Activated CD4-positive, alpha-beta T cell treated with anti-CD3 and anti-CD28 coated beads for 4 hours (primary cell): Measurements from ENCODE around the gene NLGN2.

Source experiments
- DNase-seq, 2 donors: peaks; one replicate each; pipeline ENCODE4 v3.0.0-alpha.2; 2020

The NLGN2 gene

GRCh38 chr17:7414837-7415236, 7.2 kb downstream of the NLGN2 start:
- DNase-seq = no peak

DNA sequence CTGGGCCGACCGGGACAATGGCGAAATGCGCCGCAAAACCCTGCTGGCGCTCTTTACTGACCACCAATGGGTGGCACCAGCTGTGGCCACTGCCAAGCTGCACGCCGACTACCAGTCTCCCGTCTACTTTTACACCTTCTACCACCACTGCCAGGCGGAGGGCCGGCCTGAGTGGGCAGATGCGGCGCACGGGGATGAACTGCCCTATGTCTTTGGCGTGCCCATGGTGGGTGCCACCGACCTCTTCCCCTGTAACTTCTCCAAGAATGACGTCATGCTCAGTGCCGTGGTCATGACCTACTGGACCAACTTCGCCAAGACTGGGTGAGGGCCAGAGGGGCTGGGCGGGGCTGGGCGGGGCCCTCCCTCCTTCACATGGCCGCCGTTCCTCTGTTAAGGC, 8.1 kb downstream of the NLGN2 start:
- DNase-seq = no peak

DNA sequence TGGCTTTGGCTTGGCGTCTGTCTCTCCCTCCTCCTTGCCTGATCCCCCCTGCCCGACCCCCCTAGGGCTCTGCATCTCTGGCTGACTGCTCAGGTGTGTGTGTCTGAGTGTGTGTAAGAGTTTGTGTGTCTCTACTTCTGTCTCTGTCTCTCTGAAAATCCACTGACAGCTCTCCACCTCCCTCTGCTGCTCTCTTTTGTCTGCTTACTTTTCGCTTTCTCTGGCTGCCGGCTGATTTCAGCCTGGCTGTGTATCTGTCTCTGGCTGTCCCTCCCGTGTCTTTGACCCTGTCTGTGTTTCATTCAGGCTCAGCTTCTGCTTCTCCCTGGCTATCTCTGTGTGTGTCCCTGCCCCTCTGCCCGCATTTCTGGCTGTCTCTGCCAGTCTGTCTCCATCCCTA, 8.7 kb downstream of the NLGN2 start:
- no peak for DNase-seq

DNA sequence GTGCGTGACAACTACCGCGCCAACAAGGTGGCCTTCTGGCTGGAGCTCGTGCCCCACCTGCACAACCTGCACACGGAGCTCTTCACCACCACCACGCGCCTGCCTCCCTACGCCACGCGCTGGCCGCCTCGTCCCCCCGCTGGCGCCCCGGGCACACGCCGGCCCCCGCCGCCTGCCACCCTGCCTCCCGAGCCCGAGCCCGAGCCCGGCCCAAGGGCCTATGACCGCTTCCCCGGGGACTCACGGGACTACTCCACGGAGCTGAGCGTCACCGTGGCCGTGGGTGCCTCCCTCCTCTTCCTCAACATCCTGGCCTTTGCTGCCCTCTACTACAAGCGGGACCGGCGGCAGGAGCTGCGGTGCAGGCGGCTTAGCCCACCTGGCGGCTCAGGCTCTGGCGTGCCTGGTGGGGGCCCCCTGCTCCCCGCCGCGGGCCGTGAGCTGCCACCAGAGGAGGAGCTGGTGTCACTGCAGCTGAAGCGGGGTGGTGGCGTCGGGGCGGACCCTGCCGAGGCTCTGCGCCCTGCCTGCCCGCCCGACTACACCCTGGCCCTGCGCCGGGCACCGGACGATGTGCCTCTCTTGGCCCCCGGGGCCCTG, 9.5 kb downstream of the NLGN2 start:
- DNase-seq = no peak

- no peak for DNase-seq
Observed at GRCh38 chr17:7418472-7419152, 11.0 kb downstream of the NLGN2 start.

- DNase-seq = no peak
Observed at GRCh38 chr17:7419819-7420610, 12.4 kb downstream of the NLGN2 start, which contains the start of gene SPEM1. Gene SPEM1 (plus strand): TSS chr17:7420324. CDS start chr17:7420385, 61 bp downstream.

- DNase-seq = no peak
Observed at GRCh38 chr17:7421186-7421585, 13.5 kb downstream of the NLGN2 start.

DNA sequence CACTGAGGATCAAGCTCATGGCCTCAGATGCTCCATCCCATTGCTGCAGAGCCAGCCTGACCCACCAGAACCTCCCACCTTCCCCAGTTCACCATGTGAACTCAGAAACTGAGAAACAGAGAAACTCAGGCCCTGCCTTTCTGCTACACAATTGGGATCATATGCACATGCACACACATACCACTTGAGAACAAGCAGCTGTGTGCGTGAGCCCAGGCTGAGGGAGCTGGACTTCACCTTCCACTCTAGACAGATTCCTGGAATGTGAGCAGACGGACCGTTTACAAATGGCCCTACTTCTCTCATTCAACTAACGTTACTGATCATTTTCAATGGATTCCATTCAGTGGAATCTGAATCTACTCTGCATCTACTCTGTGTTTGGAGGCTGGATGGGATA, 16.0 kb downstream of the NLGN2 start:
- no peak for DNase-seq

- no peak for DNase-seq
Observed at GRCh38 chr17:7425316-7425715, 17.7 kb downstream of the NLGN2 start, which contains the start of gene SPEM2. Gene SPEM2 (plus strand): TSS chr17:7425616. CDS start chr17:7425689, 73 bp downstream.

GRCh38 chr17:7425756-7426155, 18.1 kb downstream of the NLGN2 start:
- DNase-seq = no peak

DNA sequence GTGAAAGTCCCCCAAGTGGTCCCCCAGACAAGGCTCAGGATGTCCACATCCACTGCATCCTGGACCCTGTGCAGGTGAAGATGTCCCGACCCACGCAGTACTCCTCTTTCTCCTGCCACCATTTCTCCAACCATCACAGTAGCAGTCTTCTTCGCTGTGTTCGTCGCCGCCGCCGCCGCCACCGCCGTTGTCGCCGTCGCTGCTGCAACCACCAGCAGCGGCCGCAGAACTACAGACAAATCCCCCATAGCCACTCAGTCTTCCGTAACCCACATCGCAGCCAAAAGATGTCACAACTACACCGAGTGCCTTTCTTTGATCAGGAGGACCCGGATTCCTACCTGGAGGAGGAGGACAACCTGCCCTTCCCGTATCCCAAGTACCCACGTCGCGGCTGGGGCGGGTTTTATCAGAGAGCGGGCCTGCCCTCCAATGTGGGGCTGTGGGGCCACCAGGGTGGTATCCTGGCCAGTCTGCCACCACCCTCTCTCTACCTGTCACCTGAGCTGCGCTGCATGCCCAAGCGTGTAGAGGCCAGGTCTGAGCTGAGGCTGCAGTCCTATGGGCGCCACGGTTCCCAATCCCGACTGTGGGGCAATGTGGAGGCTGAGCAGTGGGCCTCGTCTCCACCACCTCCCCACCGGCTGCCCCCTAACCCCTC, 18.7 kb downstream of the NLGN2 start:
- DNase-seq = no peak

DNA sequence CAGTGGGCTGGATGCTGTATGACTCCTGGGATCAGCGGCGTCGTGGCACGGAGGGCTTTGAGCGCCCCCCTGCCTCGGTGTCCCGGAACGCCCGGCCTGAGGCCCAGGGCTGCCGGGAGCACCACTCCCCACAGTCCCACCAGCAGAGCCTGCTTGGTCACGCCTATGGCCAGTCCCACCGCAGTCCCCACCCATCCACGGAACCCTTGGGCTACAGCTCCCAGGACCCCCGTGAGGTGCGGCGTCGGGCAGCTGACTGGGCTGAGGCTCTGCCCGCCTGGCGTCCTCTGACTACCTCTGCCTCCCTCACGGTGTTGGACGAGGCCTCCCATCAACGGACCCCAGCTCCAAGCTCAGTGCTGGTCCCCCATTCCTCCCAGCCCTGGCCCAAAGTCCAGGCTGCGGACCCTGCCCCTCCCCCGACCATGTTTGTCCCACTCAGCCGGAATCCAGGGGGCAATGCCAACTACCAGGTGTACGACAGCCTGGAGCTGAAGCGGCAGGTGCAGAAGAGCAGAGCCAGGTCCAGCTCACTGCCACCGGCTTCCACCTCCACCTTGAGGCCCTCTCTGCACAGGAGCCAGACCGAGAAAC, 19.3 kb downstream of the NLGN2 start:
- DNase-seq = no peak

- DNase-seq = no peak
Observed at GRCh38 chr17:7427549-7427948, 19.9 kb downstream of the NLGN2 start.

DNA sequence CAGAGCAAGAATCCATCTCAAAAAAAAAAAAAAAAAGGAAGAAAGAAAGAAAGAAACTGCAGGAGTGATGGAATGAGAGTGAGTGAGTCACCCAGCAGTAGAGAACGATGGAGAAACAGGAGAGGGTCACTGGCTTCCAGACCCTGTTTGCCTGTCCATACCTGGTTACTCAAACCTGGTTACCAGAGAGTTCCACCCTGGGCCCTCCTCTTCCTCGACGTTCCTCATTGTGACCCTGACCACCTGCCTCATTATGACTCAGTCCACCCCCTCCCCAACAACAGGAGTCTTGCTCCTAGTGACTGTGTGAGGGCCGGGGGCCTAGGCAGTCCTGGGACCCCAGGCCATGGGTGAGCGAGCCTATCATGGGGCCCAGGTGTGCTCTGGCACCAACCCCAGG, 20.9 kb downstream of the NLGN2 start, which contains the start of gene SPEM3:
TSS of gene SPEM3 (plus strand) at position 301 of the 400 bp plus-strand sequence. CDS start at position 347, 46 bp downstream.
- no peak for DNase-seq

GRCh38 chr17:7429722-7430121, 22.1 kb downstream of the NLGN2 start:
- DNase-seq = no peak

DNA sequence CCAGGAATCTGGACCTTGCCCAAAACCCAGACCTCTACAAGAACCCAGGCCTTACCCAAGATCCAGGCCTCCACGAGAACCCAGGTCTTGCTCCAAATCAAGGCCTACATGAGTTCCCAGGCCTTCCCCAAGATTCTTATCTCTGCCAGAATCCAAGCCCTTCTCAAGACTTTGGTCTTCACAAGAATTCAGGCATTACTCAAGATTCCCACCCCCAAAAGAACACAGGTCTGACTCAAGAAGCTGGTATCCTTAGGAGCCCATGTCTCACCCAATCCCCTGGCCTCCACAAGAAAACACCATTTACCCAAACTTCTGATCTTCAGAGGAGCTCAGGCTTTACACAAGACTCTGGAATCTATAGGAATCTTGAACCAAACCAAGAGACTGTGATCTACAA, 23.6 kb downstream of the NLGN2 start:
- DNase-seq = no peak

DNA sequence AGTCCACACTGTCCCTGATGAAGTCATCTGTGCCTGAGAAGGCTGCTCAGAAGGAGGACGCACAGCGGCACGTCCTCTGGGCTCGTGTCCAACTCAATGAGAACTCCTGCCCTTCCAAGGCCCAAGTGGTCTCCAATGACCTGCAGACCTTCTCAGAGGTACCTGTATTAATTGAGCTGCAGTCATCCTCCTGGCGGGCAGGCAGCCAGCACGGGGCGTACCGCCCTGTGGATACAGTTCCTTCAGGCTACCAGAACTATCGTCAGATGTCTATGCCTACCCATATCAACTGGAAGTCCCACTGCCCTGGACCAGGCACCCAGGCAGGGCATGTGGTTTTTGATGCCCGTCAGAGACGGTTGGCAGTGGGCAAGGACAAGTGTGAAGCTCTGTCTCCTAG, 24.7 kb downstream of the NLGN2 start:
- no peak for DNase-seq

DNA sequence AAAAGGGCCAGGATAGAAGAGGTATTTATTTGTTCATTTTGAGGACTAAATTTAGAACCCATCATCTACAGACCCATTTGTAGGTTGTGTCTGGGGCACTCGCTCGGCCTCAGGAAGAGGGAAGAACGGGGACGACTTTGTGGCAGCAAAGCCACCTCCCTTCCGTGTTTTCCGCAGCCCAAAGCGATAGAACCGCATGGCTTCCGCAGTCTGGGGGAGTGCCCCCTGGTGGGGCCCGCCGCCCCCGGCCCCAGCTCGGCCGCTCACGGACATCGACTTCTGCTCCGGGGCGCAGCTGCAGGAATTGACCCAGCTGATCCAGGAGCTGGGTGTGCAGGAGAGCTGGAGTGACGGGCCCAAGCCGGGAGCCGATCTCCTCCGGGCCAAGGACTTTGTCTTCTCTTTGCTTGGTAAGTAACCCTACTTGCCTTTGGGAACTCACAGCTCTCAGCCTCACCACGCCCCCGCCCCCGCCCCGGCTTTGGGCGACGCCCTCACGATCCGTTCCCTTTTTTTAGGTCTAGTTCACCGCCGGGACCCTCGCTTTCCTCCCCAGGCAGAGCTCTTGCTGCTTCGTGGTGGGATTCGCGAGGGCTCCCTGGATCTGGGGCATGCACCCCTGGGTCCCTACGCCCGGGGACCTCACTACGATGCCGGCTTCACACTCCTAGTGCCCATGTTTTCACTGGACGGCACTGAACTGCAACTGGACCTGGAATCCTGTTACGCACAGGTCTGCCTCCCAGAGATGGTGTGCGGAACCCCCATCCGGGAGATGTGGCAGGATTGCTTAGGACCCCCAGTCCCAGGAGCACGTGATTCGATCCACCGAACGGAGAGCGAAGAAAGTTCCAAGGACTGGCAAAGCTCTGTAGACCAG, 28.3 kb downstream of the NLGN2 start:
- peak; percentile 57 to 60 for DNase-seq

- peak; percentile 74 to 78 for DNase-seq
Observed at GRCh38 chr17:7436556-7437368, 29.1 kb downstream of the NLGN2 start.

DNA sequence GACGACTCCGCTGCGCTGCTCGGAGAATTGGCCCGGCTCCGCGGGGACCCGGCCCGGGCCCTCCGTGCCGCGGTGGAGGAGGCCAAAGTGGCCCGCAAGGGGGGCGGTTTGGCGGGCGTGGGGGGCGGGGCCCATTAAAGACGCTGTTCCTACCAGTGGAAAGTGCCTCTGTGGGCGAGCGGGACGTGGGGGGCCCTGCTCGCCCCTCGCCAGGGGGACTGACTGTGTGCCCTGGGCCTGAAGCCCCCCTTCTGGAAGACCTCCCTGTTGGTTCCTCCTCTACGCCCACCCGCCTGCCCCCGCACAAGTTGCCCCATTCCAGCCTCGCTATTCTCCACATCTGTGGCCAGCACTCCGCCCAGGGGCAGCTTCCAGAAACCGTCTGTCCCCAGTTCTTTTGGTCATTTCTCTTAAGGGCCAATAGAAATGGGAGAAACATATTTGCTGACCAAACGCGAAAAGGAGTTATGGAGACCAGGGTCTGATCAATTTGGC, 29.8 kb downstream of the NLGN2 start:
- DNase-seq = no peak
